Measurements from ENCODE around the gene PDAP1. TPM values are rescaled to one million over a fixed set of nuclear protein-coding genes. Genes with fewer than 3 reads are reported as not detected.

The PDAP1 gene
- total RNA-seq, 2 donors from 2014 or later = 98.6 to 103 TPM

Other genes starting within 250 kb of the PDAP1 start
- gene KPNA7, start 200.5 kb downstream of the PDAP1 start, total RNA-seq = under 1 TPM in 1 of 2 donors, not detected in 1; 0.91 TPM
- under 1 TPM in 1 of 2 donors, not detected in 1; 0.97 TPM for gene MYH16, start 135.8 kb downstream of the PDAP1 start, total RNA-seq
- gene ARPC1A, start 82.7 kb downstream of the PDAP1 start, total RNA-seq = 100 to 1,000 TPM; 119 to 136 TPM
- 10 to 100 TPM; 85.4 to 86.5 TPM for gene ARPC1B, start 33.9 kb downstream of the PDAP1 start, total RNA-seq
- 10 to 100 TPM; 73.8 to 78.3 TPM for gene BUD31, start 372 bp upstream of the PDAP1 start, total RNA-seq
- 10 to 100 TPM in 1 of 2 donors, 1 to 10 TPM in 1; 9.1 to 11.8 TPM for gene PTCD1, start 30.2 kb upstream of the PDAP1 start, total RNA-seq
- gene CPSF4, start 30.3 kb upstream of the PDAP1 start, total RNA-seq = 10 to 100 TPM; 40.4 to 97.4 TPM
- 100 to 1,000 TPM; 797 to 850 TPM for gene ATP5MF, start 57.6 kb upstream of the PDAP1 start, total RNA-seq
- gene ZNF789, start 64.3 kb upstream of the PDAP1 start, total RNA-seq = 10 to 100 TPM; 20.6 to 25.2 TPM
- 10 to 100 TPM; 37.4 to 37.8 TPM for gene ZNF394, start 91.7 kb upstream of the PDAP1 start, total RNA-seq
- gene ZKSCAN5, start 96.1 kb upstream of the PDAP1 start, total RNA-seq = 10 to 100 TPM in 1 of 2 donors, 1 to 10 TPM in 1; 7.8 to 13.2 TPM
- gene FAM200A, start 143.5 kb upstream of the PDAP1 start, total RNA-seq = 10 to 100 TPM in 1 of 2 donors, 1 to 10 TPM in 1; 5.5 to 11.2 TPM
- gene ZNF655, start 150.0 kb upstream of the PDAP1 start, total RNA-seq = 100 to 1,000 TPM in 1 of 2 donors, 10 to 100 TPM in 1; 79.7 to 112 TPM
- 10 to 100 TPM in 1 of 2 donors, not detected in 1; 23.5 TPM for gene TMEM225B, start 189.7 kb upstream of the PDAP1 start, total RNA-seq
- gene ZSCAN25, start 208.3 kb upstream of the PDAP1 start, total RNA-seq = 10 to 100 TPM; 20.1 to 28.0 TPM

All from prostate gland (tissue), 2 donors.